CD4-positive, alpha-beta T cell (primary cell): ENCODE data around the gene POSTN. TPM values are rescaled to one million over a fixed set of nuclear protein-coding genes. Genes with fewer than 3 reads are reported as not detected.
"Not testable (repeated sequence)": the region's sequence is repeated elsewhere in the genome, so short reads cannot be mapped to it uniquely, and the experiment has no call there.

Experiments
- ATAC-seq: fragments of 200-7000 bp; cut with Tn5 transposase; one replicate; pipeline ENCODE4 v1.10.0; 2022; ENCODE audit warnings: mild to moderate bottlenecking; ENCODE audit not compliant: poor library complexity
- CTCF ChIA-PET: fragments of 350-600 bp; sonication (Branson Sonifier 250); formaldehyde crosslinking; loops from one replicate; lab custom pipeline; 2021; ENCODE audit warnings: antibody characterized with exemption, inconsistent platforms; lab: Charles Lee
- POLR2A ChIA-PET: fragments of 350-600 bp; sonication (Branson Sonifier 250); formaldehyde crosslinking; loops from one replicate; lab custom pipeline; 2021; ENCODE audit warnings: antibody characterized with exemption, inconsistent platforms; lab: Charles Lee
- DNase-seq, 14 experiments: peaks; one replicate each; pipeline ENCODE4 v3.0.0-alpha.2; 2013 to 2020; ENCODE audit warnings: mixed read lengths in 2 of 14
- H3K27ac ChIP-seq, 2 donors: one replicate each; pipeline versions ENCODE4 v1.5.1 to v1.7.0; 2013; ENCODE audit warnings: low read length in 2 of 2, low read depth in 1 of 2, mild to moderate bottlenecking in 1 of 2
- H3K27me3 ChIP-seq, 2 experiments: 1 replicate in 1 of 2; 2 replicates in 1 of 2; pipeline versions ENCODE4 v1.6.1 to v1.7.0; 2013; ENCODE audit warnings: low read length in 2 of 2, control low read depth in 1 of 2, mild to moderate bottlenecking in 1 of 2, moderate library complexity in 1 of 2; ENCODE audit not compliant: insufficient read depth in 2 of 2, control insufficient read depth in 1 of 2
- H3K36me3 ChIP-seq: one replicate; pipeline ENCODE4 v1.6.1; 2013; ENCODE audit warnings: low read length, control low read depth; ENCODE audit not compliant: insufficient read depth
- H3K4me1 ChIP-seq: one replicate; pipeline ENCODE4 v1.6.1; 2013; ENCODE audit warnings: low read length, control low read depth; ENCODE audit not compliant: insufficient read depth
- H3K4me3 ChIP-seq: one replicate; pipeline ENCODE4 v1.5.1; 2013; ENCODE audit warnings: mild to moderate bottlenecking, low read length, moderate library complexity
- H3K9me3 ChIP-seq, 2 experiments: 1 replicate in 1 of 2; 2 replicates in 1 of 2; pipeline versions ENCODE4 v1.6.1 to v1.7.0; 2013; ENCODE audit warnings: low read length in 2 of 2, mild to moderate bottlenecking in 2 of 2, control low read depth in 1 of 2, moderate library complexity in 1 of 2; ENCODE audit not compliant: control insufficient read depth in 1 of 2, insufficient read depth in 1 of 2
- H3K27ac Mint-ChIP-seq: one replicate; pipeline ENCODE4 v1.8.0; 2020; ENCODE audit warnings: mixed read lengths
- H3K27me3 Mint-ChIP-seq: one replicate; pipeline ENCODE4 v1.8.0; 2021; ENCODE audit warnings: mixed read lengths
- H3K36me3 Mint-ChIP-seq: one replicate; pipeline ENCODE4 v1.8.0; 2021; ENCODE audit warnings: low read depth, mixed read lengths
- H3K4me1 Mint-ChIP-seq: one replicate; pipeline ENCODE4 v1.8.0; 2021; ENCODE audit warnings: low read depth, mixed read lengths
- H3K4me3 Mint-ChIP-seq: one replicate; pipeline ENCODE4 v1.8.0; 2020; ENCODE audit warnings: mild to moderate bottlenecking, mixed read lengths
- H3K9me3 Mint-ChIP-seq: one replicate; pipeline ENCODE4 v1.8.0; 2020; ENCODE audit warnings: mixed read lengths
- intact Hi-C, 2 experiments: fragments of 100-400 bp; cut with DNase I in 1 of 2; cut with micrococcal nuclease in 1 of 2; formaldehyde crosslinking; loops; one replicate each; pipeline versions ENCODE4 v1.15.1 to v1.9.0; 2023 to 2025; cut with DNase I, micrococcal nuclease
- total RNA-seq, 174 experiments: library from RNA in 2 of 174; stranded (reverse) in 2 of 174; gene quantifications; one replicate each; pipeline ENCODE4 v1.2.3 and lab custom pipeline; 2021 to 2026
- TF ChIP-seq, protein P1 (sequence below): fragments of 200-600 bp; IDR thresholded peaks from one replicate; pipeline ENCODE4 v1.8.0; 2022; ENCODE audit warnings: antibody characterized with exemption, mild to moderate bottlenecking

POSTN gene
- total RNA-seq, 2 experiments from 2014 or later: not detected

DNA sequence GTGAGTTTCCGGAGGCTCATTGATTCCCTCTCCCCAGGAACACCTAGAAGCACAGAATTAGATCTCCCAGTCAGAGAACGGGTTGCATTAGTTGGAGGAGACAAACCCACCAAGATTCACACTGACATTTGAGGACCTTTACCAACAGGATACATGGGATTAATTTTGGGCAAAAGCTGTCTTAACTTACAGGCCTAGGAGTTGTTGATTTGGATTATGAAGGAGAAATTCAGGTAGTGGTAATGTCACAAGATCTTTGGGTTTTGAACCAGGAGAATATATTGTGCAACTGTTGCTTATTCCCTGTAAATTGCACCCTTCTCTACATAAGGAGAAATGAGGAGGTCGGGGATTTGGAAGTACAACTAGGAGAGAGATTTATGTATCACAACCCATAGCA lies 38.0 kb downstream of the POSTN start:
- Histone ChIP-seq H3K4me1 (no peaks in the 10 kb centered on the region), H3K27me3 (no peaks in the 10 kb centered on the region), H3K36me3 (no peaks in the 10 kb centered on the region), H3K9me3 (peaks cover 5 to 9% of the 10 kb centered on the region in 2 experiments), H3K4me3 (no peak overlapping the region), H3K27ac (no peak overlapping the region)
- Mint-ChIP-seq H3K9me3 (peaks cover 7% of the 10 kb centered on the region), H3K4me3 (no peak overlapping the region), H3K27ac (no peak overlapping the region), H3K27me3 (no peaks in the 10 kb centered on the region), H3K4me1 (no peaks in the 10 kb centered on the region), H3K36me3 (no peaks in the 10 kb centered on the region)
- intact Hi-C loops: no loop called here
- ATAC-seq (no peak), DNase-seq (no peak)
- ChIA-PET POLR2A (no interaction called here), CTCF (no interaction called here)
- TF ChIP-seq, protein P1, sequence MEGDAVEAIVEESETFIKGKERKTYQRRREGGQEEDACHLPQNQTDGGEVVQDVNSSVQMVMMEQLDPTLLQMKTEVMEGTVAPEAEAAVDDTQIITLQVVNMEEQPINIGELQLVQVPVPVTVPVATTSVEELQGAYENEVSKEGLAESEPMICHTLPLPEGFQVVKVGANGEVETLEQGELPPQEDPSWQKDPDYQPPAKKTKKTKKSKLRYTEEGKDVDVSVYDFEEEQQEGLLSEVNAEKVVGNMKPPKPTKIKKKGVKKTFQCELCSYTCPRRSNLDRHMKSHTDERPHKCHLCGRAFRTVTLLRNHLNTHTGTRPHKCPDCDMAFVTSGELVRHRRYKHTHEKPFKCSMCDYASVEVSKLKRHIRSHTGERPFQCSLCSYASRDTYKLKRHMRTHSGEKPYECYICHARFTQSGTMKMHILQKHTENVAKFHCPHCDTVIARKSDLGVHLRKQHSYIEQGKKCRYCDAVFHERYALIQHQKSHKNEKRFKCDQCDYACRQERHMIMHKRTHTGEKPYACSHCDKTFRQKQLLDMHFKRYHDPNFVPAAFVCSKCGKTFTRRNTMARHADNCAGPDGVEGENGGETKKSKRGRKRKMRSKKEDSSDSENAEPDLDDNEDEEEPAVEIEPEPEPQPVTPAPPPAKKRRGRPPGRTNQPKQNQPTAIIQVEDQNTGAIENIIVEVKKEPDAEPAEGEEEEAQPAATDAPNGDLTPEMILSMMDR: no peak

DNA sequence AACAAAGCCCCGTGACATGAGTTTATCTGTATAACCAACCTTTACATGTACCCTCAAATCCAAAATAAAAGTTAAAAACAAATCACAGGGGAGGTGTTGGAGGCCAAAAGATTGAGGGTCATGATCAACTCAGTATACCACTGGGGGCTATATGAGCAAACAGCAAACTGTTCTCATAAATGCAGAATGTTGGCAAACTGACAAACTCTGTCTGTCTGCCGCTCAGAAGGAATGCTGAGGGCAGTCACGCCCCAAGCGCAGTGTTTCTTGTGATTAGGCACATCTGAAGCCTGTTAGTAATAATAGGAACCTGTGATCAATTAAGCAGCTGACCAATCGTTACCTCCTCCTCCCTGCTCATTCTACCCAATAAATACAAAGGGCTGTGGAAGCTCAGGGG lies 39.8 kb downstream of the POSTN start:
- intact Hi-C loops, DNase-seq, H3K36me3 ChIP-seq, H3K27ac Mint-ChIP-seq, H3K4me3 Mint-ChIP-seq, H3K27me3 ChIP-seq, H3K9me3 Mint-ChIP-seq, H3K9me3 ChIP-seq, ATAC-seq, CTCF ChIA-PET, H3K27ac ChIP-seq, H3K4me1 Mint-ChIP-seq, H3K36me3 Mint-ChIP-seq, H3K4me1 ChIP-seq, H3K4me3 ChIP-seq, H3K27me3 Mint-ChIP-seq, POLR2A ChIA-PET: not testable (repeated sequence)

DNA sequence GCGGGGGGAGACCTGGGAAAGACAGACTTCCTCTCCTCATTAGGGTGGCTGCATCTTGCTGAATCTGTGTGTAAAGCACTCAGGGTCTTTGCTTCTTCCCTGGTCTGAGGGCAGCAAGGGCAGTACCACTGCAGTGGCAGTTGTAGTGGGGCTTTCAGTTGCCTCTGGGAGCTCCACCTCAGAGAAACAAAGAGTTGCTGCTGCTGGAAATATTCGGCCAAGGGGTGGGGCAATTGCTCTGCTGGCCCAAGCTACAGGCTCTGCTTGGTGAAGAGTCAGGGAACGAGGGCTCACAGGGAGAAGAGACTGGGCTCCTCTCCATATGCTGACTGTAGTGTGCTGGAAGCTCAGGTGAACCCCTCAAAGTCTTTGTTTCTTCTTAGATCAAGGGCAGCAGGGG lies 52.5 kb downstream of the POSTN start:
- POLR2A ChIA-PET: no interaction called here
- Mint-ChIP-seq H3K36me3 (no peaks in the 10 kb centered on the region), H3K27ac (no peak overlapping the region), H3K4me3 (no peak overlapping the region), H3K4me1 (no peaks in the 10 kb centered on the region), H3K9me3 (peaks cover 4% of the 10 kb centered on the region), H3K27me3 (no peaks in the 10 kb centered on the region)
- intact Hi-C loops: no loop called here
- CTCF ChIA-PET: no interaction called here
- no peak overlapping the region for H3K4me3 ChIP-seq
- peaks cover 0 to 24% of the 10 kb centered on the region in 2 experiments for H3K9me3 ChIP-seq
- TF ChIP-seq, protein P1: no peak
- DNase-seq: no peak
- no peak for ATAC-seq
- no peaks in the 10 kb centered on the region for H3K4me1 ChIP-seq
- H3K27me3 ChIP-seq: no peaks in the 10 kb centered on the region
- no peak overlapping the region for H3K27ac ChIP-seq
- no peaks in the 10 kb centered on the region for H3K36me3 ChIP-seq

DNA sequence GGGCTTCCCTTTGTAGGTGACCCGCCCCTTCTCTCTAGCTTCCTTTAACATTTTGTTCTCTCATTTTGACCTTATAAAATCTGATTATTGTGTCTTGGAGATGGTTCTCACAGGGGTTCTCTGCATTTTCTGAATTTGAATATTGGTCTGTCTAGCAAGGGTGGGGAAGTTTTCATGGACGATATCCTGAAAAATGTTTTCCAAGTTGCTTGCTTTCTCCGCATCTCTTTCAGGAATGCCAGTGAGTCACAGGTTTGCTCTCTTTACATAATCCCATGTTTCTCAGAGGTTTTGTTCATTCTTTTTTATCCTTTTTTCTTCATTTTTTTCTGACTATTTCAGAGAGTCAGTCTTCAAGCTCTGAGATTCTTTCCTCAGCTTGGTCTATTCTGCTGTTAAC lies 53.6 kb downstream of the POSTN start:
- intact Hi-C loops: no loop called here
- ATAC-seq: no peak
- DNase-seq: no peak
- Mint-ChIP-seq H3K4me1 (no peaks in the 10 kb centered on the region), H3K27ac (no peak overlapping the region), H3K36me3 (no peaks in the 10 kb centered on the region), H3K27me3 (no peaks in the 10 kb centered on the region), H3K4me3 (no peak overlapping the region), H3K9me3 (peaks cover 4% of the 10 kb centered on the region)
- TF ChIP-seq, protein P1: no peak
- Histone ChIP-seq H3K36me3 (no peaks in the 10 kb centered on the region), H3K27me3 (no peaks in the 10 kb centered on the region), H3K4me1 (no peaks in the 10 kb centered on the region), H3K4me3 (no peak overlapping the region), H3K9me3 (peaks cover 0 to 22% of the 10 kb centered on the region in 2 experiments), H3K27ac (no peak overlapping the region)
- CTCF ChIA-PET: interaction anchor here (0.6 kb wide), 1 partner anchor 83 kb away, joined by 3 read pairs; no protein-coding TSS in a partner anchor
- POLR2A ChIA-PET: no interaction called here
